ENCODE measurements around the gene HOXC12. TPM values are rescaled to one million over a fixed set of nuclear protein-coding genes. Genes with fewer than 3 reads are reported as not detected.
A peak's percentile ranks its signal among the peaks of the same experiment; 100 is the strongest.

HOXC12 gene
- total RNA-seq, 1 donor = under 0.01 TPM

DNA sequence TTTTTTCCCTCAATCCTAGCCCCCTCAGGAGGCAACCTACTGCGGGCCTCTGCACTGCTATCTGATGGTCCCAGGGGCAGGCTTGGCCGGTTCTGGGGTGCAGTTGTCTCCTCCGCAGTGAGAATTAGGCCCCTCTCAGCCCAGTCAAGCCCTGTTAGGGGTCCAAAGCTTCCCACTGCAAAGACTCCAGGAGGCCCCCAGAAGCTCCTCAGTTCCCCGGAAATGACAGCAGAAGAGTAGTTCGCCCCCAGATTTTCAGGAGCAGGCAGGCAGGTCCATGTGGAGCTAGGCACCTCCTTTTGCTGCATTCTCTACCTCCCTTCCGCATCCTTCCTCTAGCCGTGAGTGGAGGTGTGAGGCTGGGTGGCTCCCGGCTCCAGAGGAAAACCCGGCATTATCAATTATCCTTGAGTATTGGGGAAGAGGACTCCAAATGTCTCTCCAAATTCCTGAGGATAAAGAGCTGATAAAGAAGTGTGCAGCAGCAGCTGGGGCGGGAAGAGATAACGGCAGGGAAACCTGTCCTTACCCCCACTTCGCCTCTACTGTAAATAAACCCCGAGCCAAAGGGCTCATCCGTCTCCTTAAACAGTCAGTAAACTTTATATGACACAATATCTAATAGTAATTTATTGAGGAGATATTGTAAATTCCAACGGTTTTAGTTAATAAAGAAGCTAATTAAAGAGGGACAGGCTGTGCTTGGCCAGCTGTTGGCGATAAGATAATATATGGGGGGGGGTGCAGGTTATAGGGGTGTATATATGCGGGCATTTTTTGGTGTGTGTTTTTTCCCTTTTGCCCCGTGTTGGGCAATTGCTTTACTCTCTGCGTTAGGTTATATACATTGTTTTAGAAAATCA, 641 bp upstream of the HOXC12 start:
- H3K9me3 ChIP-seq (ENCODE audit: low read depth, low read length) = no peaks in the 10 kb centered on the region
- TF ChIP-seq, protein P1, sequence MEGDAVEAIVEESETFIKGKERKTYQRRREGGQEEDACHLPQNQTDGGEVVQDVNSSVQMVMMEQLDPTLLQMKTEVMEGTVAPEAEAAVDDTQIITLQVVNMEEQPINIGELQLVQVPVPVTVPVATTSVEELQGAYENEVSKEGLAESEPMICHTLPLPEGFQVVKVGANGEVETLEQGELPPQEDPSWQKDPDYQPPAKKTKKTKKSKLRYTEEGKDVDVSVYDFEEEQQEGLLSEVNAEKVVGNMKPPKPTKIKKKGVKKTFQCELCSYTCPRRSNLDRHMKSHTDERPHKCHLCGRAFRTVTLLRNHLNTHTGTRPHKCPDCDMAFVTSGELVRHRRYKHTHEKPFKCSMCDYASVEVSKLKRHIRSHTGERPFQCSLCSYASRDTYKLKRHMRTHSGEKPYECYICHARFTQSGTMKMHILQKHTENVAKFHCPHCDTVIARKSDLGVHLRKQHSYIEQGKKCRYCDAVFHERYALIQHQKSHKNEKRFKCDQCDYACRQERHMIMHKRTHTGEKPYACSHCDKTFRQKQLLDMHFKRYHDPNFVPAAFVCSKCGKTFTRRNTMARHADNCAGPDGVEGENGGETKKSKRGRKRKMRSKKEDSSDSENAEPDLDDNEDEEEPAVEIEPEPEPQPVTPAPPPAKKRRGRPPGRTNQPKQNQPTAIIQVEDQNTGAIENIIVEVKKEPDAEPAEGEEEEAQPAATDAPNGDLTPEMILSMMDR (IDR thresholded peaks at IDR 0.05; ENCODE audit: extremely low read depth, low read depth, low read length) = no peak
- peaks cover 100% of the 10 kb centered on the region for H3K27me3 ChIP-seq (ENCODE audit: insufficient read depth, low read length)
- no peaks in the 10 kb centered on the region for H3K36me3 ChIP-seq (ENCODE audit: insufficient read depth, low read length)
- H2AFZ ChIP-seq (ENCODE audit: low read length) = no peak overlapping the region
- no peaks in the 10 kb centered on the region for H4K20me1 ChIP-seq (ENCODE audit: insufficient read depth, low read length)
- no peak overlapping the region for H3K27ac ChIP-seq (ENCODE audit: low read depth, low read length)
- peak; percentile 87 for DNase-seq (ENCODE audit: insufficient read length, low spot score, missing footprints)
- H3K79me2 ChIP-seq (ENCODE audit: insufficient read depth, low read length) = no peaks in the 10 kb centered on the region
- no peak overlapping the region for H3K4me3 ChIP-seq (ENCODE audit: insufficient read depth, low read length)
- H3K4me2 ChIP-seq (ENCODE audit: insufficient read depth, low read length) = no peak overlapping the region
- no peaks in the 10 kb centered on the region for H3K4me1 ChIP-seq (ENCODE audit: insufficient read depth, low read length)

DNA sequence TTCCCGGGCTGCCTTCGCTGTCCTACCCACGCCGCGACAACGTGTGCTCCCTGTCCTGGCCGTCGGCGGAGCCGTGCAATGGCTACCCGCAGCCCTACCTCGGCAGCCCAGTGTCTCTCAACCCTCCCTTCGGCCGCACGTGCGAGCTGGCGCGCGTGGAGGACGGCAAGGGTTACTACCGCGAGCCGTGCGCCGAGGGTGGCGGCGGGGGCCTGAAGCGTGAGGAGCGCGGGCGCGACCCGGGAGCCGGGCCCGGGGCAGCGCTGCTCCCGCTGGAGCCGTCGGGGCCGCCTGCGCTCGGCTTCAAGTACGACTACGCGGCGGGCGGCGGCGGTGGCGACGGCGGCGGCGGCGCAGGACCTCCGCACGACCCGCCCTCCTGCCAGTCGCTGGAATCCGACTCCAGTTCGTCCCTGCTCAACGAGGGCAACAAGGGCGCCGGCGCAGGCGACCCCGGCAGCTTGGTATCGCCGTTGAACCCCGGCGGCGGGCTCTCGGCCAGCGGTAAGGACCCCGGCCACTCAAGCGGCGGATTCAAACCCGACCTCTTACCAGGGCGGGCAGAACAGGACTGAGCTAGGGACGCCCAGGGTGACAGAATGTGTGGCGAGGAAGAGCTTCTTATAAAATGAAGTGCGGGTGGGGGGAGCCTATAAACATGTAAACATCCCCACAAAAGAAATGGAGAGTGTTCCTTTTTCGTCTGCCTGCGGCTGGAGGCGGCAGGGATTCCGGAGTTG, 503 bp downstream of the HOXC12 start:
- peak; percentile 73 for DNase-seq (ENCODE audit: insufficient read length, low spot score, missing footprints)
- Histone ChIP-seq H3K27me3 (ENCODE audit: insufficient read depth, low read length) (peaks cover 100% of the 10 kb centered on the region), H2AFZ (ENCODE audit: low read length) (no peak overlapping the region), H3K27ac (ENCODE audit: low read depth, low read length) (no peak overlapping the region), H3K9me3 (ENCODE audit: low read depth, low read length) (no peaks in the 10 kb centered on the region), H3K36me3 (ENCODE audit: insufficient read depth, low read length) (no peaks in the 10 kb centered on the region), H4K20me1 (ENCODE audit: insufficient read depth, low read length) (no peaks in the 10 kb centered on the region), H3K4me1 (ENCODE audit: insufficient read depth, low read length) (no peaks in the 10 kb centered on the region), H3K4me3 (ENCODE audit: insufficient read depth, low read length) (no peak overlapping the region), H3K4me2 (ENCODE audit: insufficient read depth, low read length) (no peak overlapping the region), H3K79me2 (ENCODE audit: insufficient read depth, low read length) (no peaks in the 10 kb centered on the region)
- TF ChIP-seq, protein P1 (IDR thresholded peaks at IDR 0.05; ENCODE audit: extremely low read depth, low read depth, low read length) = no peak

DNA sequence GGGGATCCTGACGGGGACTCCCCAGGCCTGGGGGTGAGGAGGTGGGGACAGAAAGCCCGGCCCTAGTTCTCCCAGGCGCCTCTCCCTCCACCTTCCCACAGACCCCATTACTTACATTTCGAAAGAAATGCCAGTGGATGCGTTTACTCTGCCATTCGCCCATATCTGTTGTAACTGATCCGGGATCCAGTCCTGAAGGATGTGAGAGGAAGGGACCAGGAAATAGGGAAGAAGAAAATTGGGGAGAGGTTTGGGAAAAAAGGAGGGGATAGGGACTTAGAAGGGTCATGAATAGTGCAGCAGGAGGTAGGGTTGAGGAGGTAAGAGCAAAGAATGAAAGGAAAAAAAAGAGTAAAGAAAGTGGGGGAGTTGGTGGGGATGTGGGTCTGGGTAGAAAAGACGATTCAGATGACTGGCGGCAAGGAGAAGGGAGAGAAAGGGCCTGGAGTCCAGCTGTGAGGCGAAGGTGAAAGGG, 1.1 kb downstream of the HOXC12 start:
- no peaks in the 10 kb centered on the region for H3K4me1 ChIP-seq (ENCODE audit: insufficient read depth, low read length)
- H3K27ac ChIP-seq (ENCODE audit: low read depth, low read length) = no peak overlapping the region
- H3K79me2 ChIP-seq (ENCODE audit: insufficient read depth, low read length) = no peaks in the 10 kb centered on the region
- no peak overlapping the region for H3K4me3 ChIP-seq (ENCODE audit: insufficient read depth, low read length)
- H3K4me2 ChIP-seq (ENCODE audit: insufficient read depth, low read length) = no peak overlapping the region
- H2AFZ ChIP-seq (ENCODE audit: low read length) = no peak overlapping the region
- no peaks in the 10 kb centered on the region for H4K20me1 ChIP-seq (ENCODE audit: insufficient read depth, low read length)
- TF ChIP-seq, protein P1 (IDR thresholded peaks at IDR 0.05; ENCODE audit: extremely low read depth, low read depth, low read length) = no peak
- peak; percentile 73 for DNase-seq (ENCODE audit: insufficient read length, low spot score, missing footprints)
- no peaks in the 10 kb centered on the region for H3K36me3 ChIP-seq (ENCODE audit: insufficient read depth, low read length)
- peaks cover 100% of the 10 kb centered on the region for H3K27me3 ChIP-seq (ENCODE audit: insufficient read depth, low read length)
- H3K9me3 ChIP-seq (ENCODE audit: low read depth, low read length) = no peaks in the 10 kb centered on the region
